ENCODE results near the gene FMNL2. TPM values are rescaled to one million over a fixed set of nuclear protein-coding genes. Genes with fewer than 3 reads are reported as not detected.

Gene FMNL2
- total RNA-seq, 1 experiment from 2014 or later = 29.0 TPM

DNA sequence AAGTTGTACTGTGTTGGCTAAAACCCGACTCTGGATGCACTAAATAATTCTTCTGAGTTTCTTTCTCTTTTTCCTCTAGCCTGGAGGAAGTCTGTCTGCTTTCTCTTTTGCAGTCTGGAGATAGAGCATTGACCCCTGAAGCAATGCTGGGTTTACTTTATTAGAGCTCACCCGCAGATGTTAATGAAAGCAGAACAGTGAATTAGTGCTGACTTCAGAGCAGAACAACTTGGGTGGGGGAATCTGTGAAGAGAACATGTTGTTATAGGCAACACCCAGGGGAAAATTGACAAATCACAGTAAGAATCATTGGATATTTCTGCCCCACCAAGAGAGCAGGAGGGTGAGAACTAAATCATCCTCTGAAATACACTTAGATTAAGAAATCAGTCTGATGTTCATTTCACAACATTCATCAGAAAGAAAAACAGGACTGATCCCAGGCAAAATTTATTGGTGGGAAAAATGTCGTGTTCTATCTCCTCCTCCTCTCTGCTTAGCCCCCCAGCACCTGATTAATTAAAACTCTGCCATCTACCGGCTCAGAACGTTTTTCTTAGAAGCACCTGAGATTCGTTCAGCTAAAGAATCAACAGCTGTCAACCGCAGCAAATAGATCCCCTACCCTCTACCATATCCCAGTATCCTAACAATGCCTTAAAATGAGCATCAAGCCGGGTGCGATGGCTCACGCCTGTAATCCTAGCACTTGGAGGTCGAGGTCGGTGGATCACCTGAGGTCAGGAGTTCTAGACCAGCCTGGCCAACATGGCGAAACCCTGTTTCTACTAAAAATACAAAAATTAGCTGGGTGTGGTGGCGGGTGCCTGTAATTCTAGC, 165.1 kb downstream of the FMNL2 start:
- Histone ChIP-seq H3K79me2 (ENCODE audit: low read depth) (peaks cover 88% of the 10 kb centered on the region), H3K36me3 (ENCODE audit: low read depth) (no peaks in the 10 kb centered on the region), H3K4me1 (replicated peaks; ENCODE audit: insufficient read depth) (peaks cover 61% of the 10 kb centered on the region), H3K27ac (no peak overlapping the region), H2AFZ (no peak overlapping the region), H4K20me1 (ENCODE audit: insufficient read depth) (no peaks in the 10 kb centered on the region), H3K9me2 (ENCODE audit: insufficient read depth) (no peaks in the 10 kb centered on the region), H3K27me3 (ENCODE audit: insufficient read depth, low read depth) (no peaks in the 10 kb centered on the region), H3K4me3 (no peak overlapping the region), H3K9me3 (ENCODE audit: insufficient read depth, low read depth) (no peaks in the 10 kb centered on the region), H3K4me2 (no peak overlapping the region), H3F3A (ENCODE audit: insufficient read depth, low read depth) (peaks cover 34% of the 10 kb centered on the region)
- DNase-seq = no peak
- POLR2A ChIA-PET (ENCODE audit: unreplicated experiment) = no interaction called here
- intact Hi-C loops (cut with micrococcal nuclease; ENCODE audit: unreplicated experiment) = loop anchor here (2.0 to 10.0 kb wide), 2 partner anchors 43 to 115 kb away; no protein-coding TSS in a partner anchor
- TF ChIP-seq, protein P1, sequence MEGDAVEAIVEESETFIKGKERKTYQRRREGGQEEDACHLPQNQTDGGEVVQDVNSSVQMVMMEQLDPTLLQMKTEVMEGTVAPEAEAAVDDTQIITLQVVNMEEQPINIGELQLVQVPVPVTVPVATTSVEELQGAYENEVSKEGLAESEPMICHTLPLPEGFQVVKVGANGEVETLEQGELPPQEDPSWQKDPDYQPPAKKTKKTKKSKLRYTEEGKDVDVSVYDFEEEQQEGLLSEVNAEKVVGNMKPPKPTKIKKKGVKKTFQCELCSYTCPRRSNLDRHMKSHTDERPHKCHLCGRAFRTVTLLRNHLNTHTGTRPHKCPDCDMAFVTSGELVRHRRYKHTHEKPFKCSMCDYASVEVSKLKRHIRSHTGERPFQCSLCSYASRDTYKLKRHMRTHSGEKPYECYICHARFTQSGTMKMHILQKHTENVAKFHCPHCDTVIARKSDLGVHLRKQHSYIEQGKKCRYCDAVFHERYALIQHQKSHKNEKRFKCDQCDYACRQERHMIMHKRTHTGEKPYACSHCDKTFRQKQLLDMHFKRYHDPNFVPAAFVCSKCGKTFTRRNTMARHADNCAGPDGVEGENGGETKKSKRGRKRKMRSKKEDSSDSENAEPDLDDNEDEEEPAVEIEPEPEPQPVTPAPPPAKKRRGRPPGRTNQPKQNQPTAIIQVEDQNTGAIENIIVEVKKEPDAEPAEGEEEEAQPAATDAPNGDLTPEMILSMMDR (conservative IDR thresholded peaks at IDR 0.05) = no peak
- no peak for TF ChIP-seq EZH2 (IDR thresholded peaks at IDR 0.05; ENCODE audit: low read depth)
- BruUV-seq (replicated peaks) = no TSS peak
- CTCF ChIA-PET = no interaction called here

DNA sequence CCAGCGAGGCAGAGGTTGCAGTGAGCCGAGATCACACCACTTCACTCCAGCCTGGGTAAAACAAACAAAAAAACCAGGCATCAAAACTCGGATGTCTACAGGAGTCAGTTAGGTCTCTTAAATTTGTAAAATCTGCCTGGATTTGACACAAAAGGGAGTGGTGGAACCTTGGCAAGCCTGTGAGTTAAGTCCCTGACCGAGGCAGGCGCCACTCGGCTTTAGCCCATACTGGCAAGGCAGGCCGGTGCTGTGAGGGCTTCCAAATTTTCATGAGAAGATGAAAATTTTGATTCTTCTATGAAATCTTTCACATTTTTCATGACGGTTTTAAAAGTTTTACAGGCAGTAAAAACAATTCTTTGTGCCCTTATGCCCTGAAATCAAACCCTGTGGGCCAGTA, 165.8 kb downstream of the FMNL2 start:
- no peak overlapping the region for H3K27ac ChIP-seq
- no peak for DNase-seq
- H3K36me3 ChIP-seq (ENCODE audit: low read depth) = no peaks in the 10 kb centered on the region
- H3K4me2 ChIP-seq = no peak overlapping the region
- CTCF ChIA-PET = interaction anchor here (0.7 kb wide), 1 partner anchor 291 kb away, joined by 3 read pairs; no protein-coding TSS in a partner anchor
- H3K4me3 ChIP-seq = no peak overlapping the region
- no peak overlapping the region for H2AFZ ChIP-seq
- no peaks in the 10 kb centered on the region for H4K20me1 ChIP-seq (ENCODE audit: insufficient read depth)
- no peaks in the 10 kb centered on the region for H3K9me3 ChIP-seq (ENCODE audit: insufficient read depth, low read depth)
- BruUV-seq (replicated peaks) = no TSS peak
- H3K9me2 ChIP-seq (ENCODE audit: insufficient read depth) = no peaks in the 10 kb centered on the region
- POLR2A ChIA-PET (ENCODE audit: unreplicated experiment) = no interaction called here
- TF ChIP-seq, protein P1 (conservative IDR thresholded peaks at IDR 0.05) = no peak
- TF ChIP-seq EZH2 (IDR thresholded peaks at IDR 0.05; ENCODE audit: low read depth) = no peak
- H3F3A ChIP-seq (ENCODE audit: insufficient read depth, low read depth) = peaks cover 37% of the 10 kb centered on the region
- H3K4me1 ChIP-seq (replicated peaks; ENCODE audit: insufficient read depth) = peaks cover 67% of the 10 kb centered on the region
- H3K79me2 ChIP-seq (ENCODE audit: low read depth) = peaks cover 88% of the 10 kb centered on the region
- no peaks in the 10 kb centered on the region for H3K27me3 ChIP-seq (ENCODE audit: insufficient read depth, low read depth)
- intact Hi-C loops (cut with micrococcal nuclease; ENCODE audit: unreplicated experiment) = loop anchor here (10.0 kb wide), 1 partner anchor 114 kb away; no protein-coding TSS in a partner anchor

DNA sequence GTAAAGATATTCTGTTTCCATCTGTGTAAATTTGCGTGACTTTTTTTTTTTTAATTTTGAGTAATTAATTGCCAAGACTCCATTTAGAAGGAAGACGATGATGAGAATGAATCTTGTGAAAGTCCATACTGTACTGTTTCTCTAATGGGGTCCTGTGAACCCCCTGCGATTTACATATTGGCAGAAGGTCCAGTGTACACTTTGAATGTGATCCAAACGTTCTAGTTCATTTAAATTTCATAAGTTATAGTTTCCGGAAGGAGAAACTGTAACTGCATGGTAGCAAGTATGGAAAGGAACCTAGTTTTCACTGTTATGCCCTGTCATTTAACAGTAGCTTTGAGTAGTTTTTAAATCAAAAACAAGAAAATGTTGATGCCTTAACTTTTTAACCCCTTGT, 166.7 kb downstream of the FMNL2 start:
- peaks cover 88% of the 10 kb centered on the region for H3K79me2 ChIP-seq (ENCODE audit: low read depth)
- no peak overlapping the region for H2AFZ ChIP-seq
- DNase-seq = no peak
- ChIA-PET POLR2A (ENCODE audit: unreplicated experiment) (interaction anchor here (0.5 kb wide), 1 partner anchor 13 kb away, joined by 5 read pairs; no protein-coding TSS in a partner anchor), CTCF (interaction anchor here (0.7 kb wide), 1 partner anchor 292 kb away, joined by 3 read pairs; no protein-coding TSS in a partner anchor)
- no peaks in the 10 kb centered on the region for H4K20me1 ChIP-seq (ENCODE audit: insufficient read depth)
- peaks cover 68% of the 10 kb centered on the region for H3K4me1 ChIP-seq (replicated peaks; ENCODE audit: insufficient read depth)
- no peak overlapping the region for H3K4me3 ChIP-seq
- no peaks in the 10 kb centered on the region for H3K36me3 ChIP-seq (ENCODE audit: low read depth)
- BruUV-seq (replicated peaks) = no TSS peak
- H3K9me3 ChIP-seq (ENCODE audit: insufficient read depth, low read depth) = no peaks in the 10 kb centered on the region
- intact Hi-C loops (cut with micrococcal nuclease; ENCODE audit: unreplicated experiment) = loop anchor here (10.0 kb wide), 1 partner anchor 113 kb away; no protein-coding TSS in a partner anchor
- no peak overlapping the region for H3K27ac ChIP-seq
- TF ChIP-seq EZH2 (IDR thresholded peaks at IDR 0.05; ENCODE audit: low read depth) = no peak
- TF ChIP-seq, protein P1 (conservative IDR thresholded peaks at IDR 0.05) = no peak
- no peaks in the 10 kb centered on the region for H3K27me3 ChIP-seq (ENCODE audit: insufficient read depth, low read depth)
- no peaks in the 10 kb centered on the region for H3K9me2 ChIP-seq (ENCODE audit: insufficient read depth)
- peaks cover 35% of the 10 kb centered on the region for H3F3A ChIP-seq (ENCODE audit: insufficient read depth, low read depth)
- H3K4me2 ChIP-seq = no peak overlapping the region

Data from PC-9 (cell line).